Endothelial cell of umbilical vein (primary cell): Measurements from ENCODE around the gene BBX.

Source experiments
- EZH2 ChIP-seq: IDR thresholded peaks from 2 replicates; pipeline ENCODE4 v1.6.1; 2012; ENCODE audit warnings: borderline replicate concordance, low read depth, mild to moderate bottlenecking, moderate library complexity, low read length, inconsistent platforms; ENCODE audit not compliant: severe bottlenecking
- POLR2A ChIP-seq: IDR thresholded peaks from 2 replicates; pipeline ENCODE4 v1.6.1; 2012; ENCODE audit warnings: low read depth, mild to moderate bottlenecking, control low read depth, low read length
- TF ChIP-seq, protein P1 (sequence below), 2 donors: IDR thresholded peaks; 1 replicate in 1 of 2; 2 replicates in 1 of 2; pipeline ENCODE4 v1.5.1; 2011; ENCODE audit warnings: low read length in 2 of 2, mild to moderate bottlenecking in 2 of 2, moderate library complexity in 2 of 2, control low read depth in 1 of 2, inconsistent platforms in 1 of 2, low read depth in 1 of 2; ENCODE audit not compliant: insufficient read depth in 1 of 2; ENCODE audit errors: extremely low read depth in 1 of 2

DNA sequence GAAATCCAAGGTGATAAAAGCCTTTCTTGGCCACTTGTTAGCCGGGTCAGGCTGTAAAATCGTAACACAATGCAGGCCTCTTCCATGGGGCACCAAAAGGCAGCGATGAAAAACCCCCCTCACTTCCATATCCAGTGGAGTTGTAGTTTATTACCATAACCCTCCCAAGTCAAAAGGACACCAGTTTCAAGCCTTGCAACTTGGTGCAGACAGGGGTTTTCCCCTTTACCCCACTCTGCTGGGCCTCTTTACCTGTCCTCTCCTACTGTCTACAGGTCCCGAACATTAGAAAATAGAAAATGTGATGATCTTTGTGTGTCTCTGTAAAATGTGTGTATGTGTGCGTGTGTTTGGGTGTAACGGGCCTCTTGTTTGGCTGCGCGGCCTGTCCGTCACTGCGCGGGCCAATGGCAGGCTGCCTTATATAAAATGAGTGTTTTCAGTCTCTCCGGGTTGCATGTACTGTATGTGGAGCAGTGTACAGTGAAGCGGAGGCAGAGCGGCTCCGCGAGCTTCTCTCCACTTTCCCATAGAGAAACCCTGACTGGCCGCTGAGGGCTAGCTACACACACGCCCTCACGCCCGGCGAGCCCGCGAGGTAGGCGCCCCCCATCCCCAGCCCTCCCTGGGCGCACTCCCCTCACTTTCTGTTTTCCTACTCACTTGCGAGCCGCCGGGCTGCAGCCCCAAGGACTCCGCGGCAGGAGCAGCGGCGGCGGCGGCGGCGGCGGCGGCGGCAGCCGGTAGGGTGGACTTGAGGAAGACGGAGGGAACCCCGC lies at the start of gene BBX:
- TF ChIP-seq POLR2A = peak; percentile 25
- TF ChIP-seq EZH2 = no peak
- TF ChIP-seq, protein P1, sequence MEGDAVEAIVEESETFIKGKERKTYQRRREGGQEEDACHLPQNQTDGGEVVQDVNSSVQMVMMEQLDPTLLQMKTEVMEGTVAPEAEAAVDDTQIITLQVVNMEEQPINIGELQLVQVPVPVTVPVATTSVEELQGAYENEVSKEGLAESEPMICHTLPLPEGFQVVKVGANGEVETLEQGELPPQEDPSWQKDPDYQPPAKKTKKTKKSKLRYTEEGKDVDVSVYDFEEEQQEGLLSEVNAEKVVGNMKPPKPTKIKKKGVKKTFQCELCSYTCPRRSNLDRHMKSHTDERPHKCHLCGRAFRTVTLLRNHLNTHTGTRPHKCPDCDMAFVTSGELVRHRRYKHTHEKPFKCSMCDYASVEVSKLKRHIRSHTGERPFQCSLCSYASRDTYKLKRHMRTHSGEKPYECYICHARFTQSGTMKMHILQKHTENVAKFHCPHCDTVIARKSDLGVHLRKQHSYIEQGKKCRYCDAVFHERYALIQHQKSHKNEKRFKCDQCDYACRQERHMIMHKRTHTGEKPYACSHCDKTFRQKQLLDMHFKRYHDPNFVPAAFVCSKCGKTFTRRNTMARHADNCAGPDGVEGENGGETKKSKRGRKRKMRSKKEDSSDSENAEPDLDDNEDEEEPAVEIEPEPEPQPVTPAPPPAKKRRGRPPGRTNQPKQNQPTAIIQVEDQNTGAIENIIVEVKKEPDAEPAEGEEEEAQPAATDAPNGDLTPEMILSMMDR (IDR thresholded peaks at IDR 0.05; ENCODE audit: extremely low read depth in 1 of 2, insufficient read depth in 1 of 2, low read depth in 1 of 2, low read length in 2 of 2) = no peak
